K562 (cell line): ENCODE measurements around the gene PLEKHN1. TPM values are rescaled to one million over a fixed set of nuclear protein-coding genes. Genes with fewer than 3 reads are reported as not detected.

Experiments used
- ARNT ChIP-seq, 2 experiments: fragments of 450-650 bp; IDR thresholded peaks; 2 replicates each; pipeline ENCODE4 v1.6.1; 2016; ENCODE audit warnings: mild to moderate bottlenecking in 1 of 2
- CBFA2T3 ChIP-seq: fragments of 450-650 bp; IDR thresholded peaks from 2 replicates; pipeline ENCODE4 v1.6.1; 2017
- CHD1 ChIP-seq: fragments of 200-600 bp; sonication (generic); IDR thresholded peaks from one replicate; pipeline ENCODE4 v1.6.1; 2012; ENCODE audit warnings: mild to moderate bottlenecking, moderate library complexity, low read length, inconsistent platforms
- DNMT1 ChIP-seq: fragments of 450-650 bp; IDR thresholded peaks from 2 replicates; pipeline ENCODE4 v1.6.1; 2016; ENCODE audit warnings: antibody characterized with exemption, mild to moderate bottlenecking
- EP300 ChIP-seq: IDR thresholded peaks from 2 replicates; pipeline ENCODE4 v1.6.1; 2012; ENCODE audit warnings: low read length, improper control_type of control experiment
- HNRNPLL ChIP-seq: fragments of 200-400 bp; formaldehyde crosslinking; IDR thresholded peaks from 2 replicates; pipeline ENCODE4 v1.6.1; 2017; ENCODE audit warnings: low read length, low read depth, mild to moderate bottlenecking; ENCODE audit not compliant: poor library complexity, severe bottlenecking
- JUN ChIP-seq, 2 experiments: sonication (generic) in 1 of 2; formaldehyde crosslinking in 1 of 2; IDR thresholded peaks; 2 replicates each; pipeline versions ENCODE4 v1.6.1 to v1.8.0; 2012 to 2022; ENCODE audit warnings: borderline replicate concordance in 2 of 2, mild to moderate bottlenecking in 2 of 2, improper control_type of control experiment in 1 of 2, low read depth in 1 of 2, low read length in 1 of 2, missing genetic modification reagents in 1 of 2
- MXI1 ChIP-seq: IDR thresholded peaks from 2 replicates; pipeline ENCODE4 v1.6.1; 2011; ENCODE audit warnings: low read depth, mild to moderate bottlenecking, improper control_type of control experiment, low read length
- RREB1 ChIP-seq: fragments of 250-450 bp; sonication (Bioruptor Pico); IDR thresholded peaks from 2 replicates; pipeline ENCODE4 v1.4.0; 2020
- ZC3H8 ChIP-seq: fragments of 450-650 bp; IDR thresholded peaks from 2 replicates; pipeline ENCODE4 v1.6.1; 2017
- ZKSCAN8 ChIP-seq: fragments of 200-800 bp; sonication (Bioruptor generic); IDR thresholded peaks from 2 replicates; pipeline ENCODE4 v1.6.1; 2016; ENCODE audit warnings: missing genetic modification characterization, missing compliant biosample characterization
- ZNF197 ChIP-seq: fragments of 200-800 bp; sonication (Bioruptor generic); IDR thresholded peaks from 2 replicates; pipeline ENCODE4 v1.6.1; 2016; ENCODE audit warnings: low read depth, missing genetic modification characterization, missing compliant biosample characterization
- ZNF507 ChIP-seq: conservative IDR thresholded peaks from 2 replicates; pipeline ENCODE4 v1.6.1; 2017; ENCODE audit warnings: missing genetic modification characterization, missing compliant biosample characterization
- ZNF830 ChIP-seq: fragments of 250-450 bp; sonication (Bioruptor Pico); IDR thresholded peaks from 2 replicates; pipeline ENCODE4 v1.5.0; 2021; ENCODE audit warnings: mild to moderate bottlenecking
- polyA plus RNA-seq, 8 experiments: library from polyadenylated mRNA; depleted of rRNA in 4 of 8; stranded (reverse) in 5 of 8; unstranded in 3 of 8; fragments of >200 nt; fragmentation: Nextera tagmentation in 2 of 8; fragmentation: Illumina TruSeq in 1 of 8; extraction: Ambion mirVana in 2 of 8; extraction: Trizol in 1 of 8; gene quantifications; 2 replicates each; pipeline versions ENCODE4 v1.2.1 to v1.2.3, GENCODE V29; 2011 to 2014; ENCODE audit warnings: inconsistent platforms in 1 of 8, missing spikeins in 1 of 8
- total RNA-seq, 7 experiments: library from RNA; depleted of rRNA in 6 of 7; stranded (reverse); fragments of >200 nt in 6 of 7; fragmentation: Illumina TruSeq in 2 of 7; extraction: Trizol in 2 of 7; gene quantifications; 2 replicates each; pipeline versions ENCODE4 v1.2.1 to v1.2.3, GENCODE V29; 2011 to 2021; ENCODE audit warnings: low replicate concordance in 1 of 7
- TF ChIP-seq, protein P1 (sequence below): IDR thresholded peaks from 2 replicates; pipeline ENCODE4 v1.6.1; 2016; ENCODE audit warnings: missing genetic modification characterization, missing compliant biosample characterization
- TF ChIP-seq, protein P2 (sequence below), 2 experiments: fragments of 200-800 bp in 1 of 2; sonication (Bioruptor generic) in 1 of 2; sonication (generic) in 1 of 2; formaldehyde crosslinking in 1 of 2; IDR thresholded peaks in 1 of 2; conservative IDR thresholded peaks in 1 of 2; 2 replicates each; pipeline versions ENCODE4 v1.5.0 to v1.6.1; 2016 to 2020; ENCODE audit warnings: missing compliant biosample characterization in 1 of 2, missing genetic modification characterization in 1 of 2, missing genetic modification reagents in 1 of 2

The PLEKHN1 gene
- total and polyA plus RNA-seq, 9 of the 15 experiments (the other 6 are each of a cell fraction or from before 2014, with no cell fraction given): 0.07 to 1.5 (median 0.13) TPM; not detected in 2

DNA sequence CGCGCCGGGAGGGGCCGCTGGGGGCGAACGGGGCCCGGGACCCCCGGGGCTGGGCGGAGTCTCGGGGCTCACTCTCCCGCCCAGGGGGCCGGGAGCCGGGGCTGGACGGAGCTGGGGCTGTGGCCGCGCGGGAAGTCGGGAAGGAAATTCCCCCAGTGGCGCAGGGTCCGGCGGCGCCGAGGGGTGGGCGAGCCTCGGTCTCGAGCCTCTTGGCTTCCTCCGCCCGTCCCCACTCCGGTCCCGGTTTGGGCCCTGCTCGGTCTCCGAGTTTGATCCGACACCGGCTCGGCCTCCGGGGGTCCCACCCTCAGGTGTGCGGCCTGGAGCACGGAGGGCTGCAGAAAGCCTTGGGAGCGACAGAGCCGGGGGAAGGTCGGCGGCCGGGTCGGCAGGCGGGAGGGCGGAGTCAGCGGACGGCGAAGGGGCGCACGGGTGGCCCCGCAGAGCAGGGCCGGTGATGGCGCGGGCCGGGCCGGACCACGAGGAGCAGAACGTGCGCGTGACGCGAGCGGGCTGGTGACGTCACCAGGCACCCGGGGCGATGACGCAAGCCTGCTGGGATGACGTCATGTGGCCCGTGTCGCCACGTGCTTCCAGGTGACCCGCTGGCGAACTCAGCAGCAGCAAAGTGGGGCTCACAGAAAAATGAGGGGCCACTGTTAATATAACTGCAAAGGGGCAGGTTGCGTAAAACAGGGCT lies 34.2 kb downstream of the PLEKHN1 start (continued):
- TF ChIP-seq CBFA2T3 (peak; percentile 43), DNMT1 (no peak), ZNF830 (CRISPR knock-in tag) (no peak), HNRNPLL (peak; percentile 60), JUN (IDR thresholded peaks at IDR 0.05; ENCODE audit: borderline replicate concordance, low read depth, low read length) (peak; percentile 100), JUN (CRISPR knock-in tag; IDR thresholded peaks at IDR 0.05; ENCODE audit: borderline replicate concordance) (peak; percentile 100), ZNF507 (tag) (no peak), ZC3H8 (no peak), RREB1 (CRISPR knock-in tag) (no peak), ARNT (IDR thresholded peaks at IDR 0.05) (no peak), CHD1 (peak; percentile 42), ZNF197 (CRISPR knock-in tag) (0 out of 2 replicates have a peak, but pooled peaks have one; percentile 54), MXI1 (no peak), ZKSCAN8 (CRISPR knock-in tag) (no peak), EP300 (peak; percentile 18; the same call in 1 of the 2 replicates)
- TF ChIP-seq, protein P1, sequence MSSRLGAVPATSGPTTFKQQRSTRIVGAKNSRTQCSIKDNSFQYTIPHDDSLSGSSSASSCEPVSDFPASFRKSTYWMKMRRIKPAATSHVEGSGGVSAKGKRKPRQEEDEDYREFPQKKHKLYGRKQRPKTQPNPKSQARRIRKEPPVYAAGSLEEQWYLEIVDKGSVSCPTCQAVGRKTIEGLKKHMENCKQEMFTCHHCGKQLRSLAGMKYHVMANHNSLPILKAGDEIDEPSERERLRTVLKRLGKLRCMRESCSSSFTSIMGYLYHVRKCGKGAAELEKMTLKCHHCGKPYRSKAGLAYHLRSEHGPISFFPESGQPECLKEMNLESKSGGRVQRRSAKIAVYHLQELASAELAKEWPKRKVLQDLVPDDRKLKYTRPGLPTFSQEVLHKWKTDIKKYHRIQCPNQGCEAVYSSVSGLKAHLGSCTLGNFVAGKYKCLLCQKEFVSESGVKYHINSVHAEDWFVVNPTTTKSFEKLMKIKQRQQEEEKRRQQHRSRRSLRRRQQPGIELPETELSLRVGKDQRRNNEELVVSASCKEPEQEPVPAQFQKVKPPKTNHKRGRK (tag): no peak
- TF ChIP-seq, protein P2, sequence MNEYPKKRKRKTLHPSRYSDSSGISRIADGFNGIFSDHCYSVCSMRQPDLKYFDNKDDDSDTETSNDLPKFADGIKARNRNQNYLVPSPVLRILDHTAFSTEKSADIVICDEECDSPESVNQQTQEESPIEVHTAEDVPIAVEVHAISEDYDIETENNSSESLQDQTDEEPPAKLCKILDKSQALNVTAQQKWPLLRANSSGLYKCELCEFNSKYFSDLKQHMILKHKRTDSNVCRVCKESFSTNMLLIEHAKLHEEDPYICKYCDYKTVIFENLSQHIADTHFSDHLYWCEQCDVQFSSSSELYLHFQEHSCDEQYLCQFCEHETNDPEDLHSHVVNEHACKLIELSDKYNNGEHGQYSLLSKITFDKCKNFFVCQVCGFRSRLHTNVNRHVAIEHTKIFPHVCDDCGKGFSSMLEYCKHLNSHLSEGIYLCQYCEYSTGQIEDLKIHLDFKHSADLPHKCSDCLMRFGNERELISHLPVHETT (CRISPR knock-in tag; conservative IDR thresholded peaks at IDR 0.05 in 1 of 2, IDR thresholded peaks at IDR 0.05 in 1 of 2): peak in 1 of 2 experiments; percentile 43; a peak in 1 of 4 replicates
